Measurements from ENCODE around the gene MARCHF9.

- TF ChIP-seq CTCF (IDR thresholded peaks at IDR 0.05) (no peak), POLR2A (IDR thresholded peaks at IDR 0.05) (no peak), EP300 (IDR thresholded peaks at IDR 0.05) (no peak)
Observed at GRCh38 chr12:57707250-57707649, 47.7 kb upstream of the MARCHF9 start.

Data from ovary (tissue), 3 donors.